ENCODE results near the gene APLP1.

The APLP1 gene

DNA sequence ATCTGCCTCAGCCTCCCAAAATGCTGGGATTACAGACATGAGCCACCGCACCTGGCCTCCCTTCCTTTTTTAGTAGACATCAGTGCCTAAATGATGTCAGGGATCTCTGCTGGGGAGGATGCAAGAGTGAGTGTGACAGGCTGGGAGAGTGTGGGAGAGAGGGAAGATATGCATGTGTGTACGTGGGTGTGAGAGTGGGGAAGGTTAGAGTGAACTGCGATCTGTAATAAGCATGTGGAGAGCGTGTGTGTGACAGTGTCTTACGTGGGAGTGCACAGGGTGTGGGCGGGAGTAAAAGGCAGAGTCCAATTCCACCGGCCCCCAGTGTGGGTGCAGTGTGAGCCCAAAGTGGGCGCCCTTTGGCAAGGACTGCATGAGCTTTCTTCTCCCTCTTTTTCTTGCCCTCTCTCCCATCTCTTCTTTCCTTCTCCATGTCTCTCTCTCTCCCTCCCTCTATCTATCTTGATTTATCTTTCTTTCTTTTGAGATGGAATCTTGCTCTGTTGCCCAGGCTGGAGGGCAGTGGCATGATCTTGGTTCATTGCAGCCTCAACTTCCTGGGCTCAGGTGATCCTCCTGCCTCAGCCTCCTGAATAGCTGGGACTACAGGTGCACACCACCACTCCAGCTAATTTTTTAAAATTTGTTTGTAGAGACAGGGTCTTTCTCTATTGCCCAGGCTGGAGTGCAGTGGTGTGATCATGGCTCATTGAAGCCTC is 15.2 kb upstream of the APLP1 start:
- DNase-seq = no peak

DNA sequence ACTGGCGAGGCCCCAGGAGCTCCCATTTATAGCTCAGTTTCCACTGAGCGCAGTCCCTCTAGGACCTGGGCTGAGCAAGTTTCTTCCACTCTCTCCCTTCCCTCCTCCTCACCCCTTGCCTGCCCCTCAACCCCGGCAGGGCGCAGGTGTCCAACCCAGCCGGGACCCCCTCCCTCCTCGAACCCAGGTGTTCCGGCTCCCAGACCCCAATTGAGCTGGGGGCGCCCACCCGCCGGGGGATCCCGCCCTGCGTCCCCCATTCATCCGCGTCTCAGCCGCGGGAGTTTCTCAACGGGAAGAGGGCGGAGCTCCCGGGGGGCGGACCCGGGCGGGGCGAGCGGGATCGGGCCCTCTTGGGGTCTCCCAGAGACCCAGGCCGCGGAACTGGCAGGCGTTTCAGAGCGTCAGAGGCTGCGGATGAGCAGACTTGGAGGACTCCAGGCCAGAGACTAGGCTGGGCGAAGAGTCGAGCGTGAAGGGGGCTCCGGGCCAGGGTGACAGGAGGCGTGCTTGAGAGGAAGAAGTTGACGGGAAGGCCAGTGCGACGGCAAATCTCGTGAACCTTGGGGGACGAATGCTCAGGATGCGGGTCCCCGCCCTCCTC is 11.7 kb upstream of the APLP1 start, which contains the start of gene KIRREL2:
Gene KIRREL2, plus strand, starts transcription at position 366 of the 604 bp plus-strand sequence. Its CDS starts 209 bp downstream, at position 575.
- no peak for DNase-seq

DNA sequence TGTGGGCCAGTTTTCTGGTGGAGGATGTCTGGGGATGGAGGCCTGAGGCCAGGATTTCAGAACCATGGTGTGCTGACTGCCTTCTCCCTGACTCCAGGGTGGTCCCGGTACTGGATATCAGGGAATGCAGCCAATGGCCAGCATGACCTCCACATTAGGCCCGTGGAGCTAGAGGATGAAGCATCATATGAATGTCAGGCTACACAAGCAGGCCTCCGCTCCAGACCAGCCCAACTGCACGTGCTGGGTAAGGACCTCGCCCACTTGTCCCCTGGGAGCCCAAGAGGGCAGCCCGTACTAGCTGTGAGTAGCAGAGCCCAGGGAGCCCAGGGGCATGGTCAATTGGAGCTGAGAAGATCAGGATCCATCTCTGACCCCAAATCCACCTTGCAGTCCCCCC is 10.1 kb upstream of the APLP1 start:
- DNase-seq = no peak

DNA sequence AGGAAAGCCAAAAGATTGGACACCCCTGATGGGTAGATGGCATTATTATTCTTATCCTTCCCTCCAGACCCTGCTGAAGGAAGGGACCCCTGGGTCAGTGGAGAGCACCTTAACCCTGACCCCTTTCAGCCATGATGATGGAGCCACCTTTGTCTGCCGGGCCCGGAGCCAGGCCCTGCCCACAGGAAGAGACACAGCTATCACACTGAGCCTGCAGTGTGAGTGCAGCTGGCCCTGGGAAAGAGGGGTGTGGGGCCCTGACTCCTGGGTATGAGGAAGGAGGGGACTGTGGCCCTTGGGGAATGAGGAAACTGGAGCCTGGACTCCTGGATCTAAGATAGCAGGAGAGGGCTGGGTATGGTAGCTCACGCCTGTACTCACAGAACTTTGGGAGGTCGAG is 9.0 kb upstream of the APLP1 start:
- no peak for DNase-seq

DNA sequence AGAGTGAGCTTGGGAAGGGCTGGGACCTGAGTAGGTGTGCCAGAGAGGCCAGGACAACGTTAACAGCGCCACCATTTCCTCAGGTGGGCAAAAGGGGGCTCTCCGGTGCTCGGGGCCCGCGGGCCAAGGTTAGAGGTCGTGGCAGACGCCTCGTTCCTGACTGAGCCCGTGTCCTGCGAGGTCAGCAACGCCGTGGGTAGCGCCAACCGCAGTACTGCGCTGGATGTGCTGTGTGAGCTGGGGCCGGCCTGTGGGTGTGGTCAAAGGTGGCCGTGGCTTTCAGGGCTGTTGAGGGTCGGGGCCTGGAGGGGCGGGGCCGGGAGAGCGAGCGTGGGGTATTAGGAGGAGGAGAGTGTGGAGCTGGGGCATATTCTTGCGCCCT is 7.9 kb upstream of the APLP1 start:
- no peak for DNase-seq

DNA sequence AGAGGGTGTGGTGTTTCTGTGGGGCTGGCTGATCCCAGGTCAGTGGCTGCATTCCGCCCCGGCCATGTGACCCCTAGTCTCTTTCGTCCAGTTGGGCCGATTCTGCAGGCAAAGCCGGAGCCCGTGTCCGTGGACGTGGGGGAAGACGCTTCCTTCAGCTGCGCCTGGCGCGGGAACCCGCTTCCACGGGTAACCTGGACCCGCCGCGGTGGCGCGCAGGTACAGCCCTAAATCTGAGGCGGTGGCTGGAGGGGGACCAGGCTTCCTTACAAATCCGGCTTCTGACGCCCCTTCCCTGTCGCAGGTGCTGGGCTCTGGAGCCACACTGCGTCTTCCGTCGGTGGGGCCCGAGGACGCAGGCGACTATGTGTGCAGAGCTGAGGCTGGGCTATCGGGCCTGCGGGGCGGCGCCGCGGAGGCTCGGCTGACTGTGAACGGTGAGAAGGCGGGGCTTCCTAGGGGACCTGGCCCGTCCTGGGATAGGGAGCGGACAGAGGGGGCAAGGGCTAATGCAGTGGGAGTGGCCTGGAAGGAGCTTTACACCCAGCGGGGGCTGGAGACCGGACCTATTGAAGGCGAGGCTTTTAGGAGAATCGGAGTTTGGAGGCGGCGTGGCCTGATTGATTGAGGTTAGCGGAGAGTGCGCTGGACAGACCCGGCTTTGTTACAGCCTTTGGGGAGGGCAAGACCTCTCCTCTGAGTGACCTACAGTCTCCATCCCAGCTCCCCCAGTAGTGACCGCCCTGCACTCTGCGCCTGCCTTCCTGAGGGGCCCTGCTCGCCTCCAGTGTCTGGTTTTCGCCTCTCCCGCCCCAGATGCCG is 7.3 kb upstream of the APLP1 start:
- no peak for DNase-seq

DNA sequence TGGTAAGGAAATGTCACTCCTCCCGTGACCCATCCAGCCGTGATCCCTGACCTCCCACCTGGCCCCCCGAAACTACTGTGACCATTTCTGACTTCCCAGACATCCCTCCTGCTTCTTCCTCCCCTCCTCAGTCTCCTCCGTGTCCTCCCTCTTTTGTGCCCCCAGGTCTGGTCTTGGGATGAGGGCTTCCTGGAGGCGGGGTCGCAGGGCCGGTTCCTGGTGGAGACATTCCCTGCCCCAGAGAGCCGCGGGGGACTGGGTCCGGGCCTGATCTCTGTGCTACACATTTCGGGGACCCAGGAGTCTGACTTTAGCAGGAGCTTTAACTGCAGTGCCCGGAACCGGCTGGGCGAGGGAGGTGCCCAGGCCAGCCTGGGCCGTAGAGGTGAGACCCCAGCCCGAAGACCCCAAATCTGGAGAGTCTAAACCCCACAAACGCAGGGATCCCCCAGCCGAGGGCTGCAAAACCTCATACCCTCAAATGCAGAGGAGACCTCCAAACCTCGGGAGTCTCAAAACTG is 6.7 kb upstream of the APLP1 start:
- DNase-seq = no peak

DNA sequence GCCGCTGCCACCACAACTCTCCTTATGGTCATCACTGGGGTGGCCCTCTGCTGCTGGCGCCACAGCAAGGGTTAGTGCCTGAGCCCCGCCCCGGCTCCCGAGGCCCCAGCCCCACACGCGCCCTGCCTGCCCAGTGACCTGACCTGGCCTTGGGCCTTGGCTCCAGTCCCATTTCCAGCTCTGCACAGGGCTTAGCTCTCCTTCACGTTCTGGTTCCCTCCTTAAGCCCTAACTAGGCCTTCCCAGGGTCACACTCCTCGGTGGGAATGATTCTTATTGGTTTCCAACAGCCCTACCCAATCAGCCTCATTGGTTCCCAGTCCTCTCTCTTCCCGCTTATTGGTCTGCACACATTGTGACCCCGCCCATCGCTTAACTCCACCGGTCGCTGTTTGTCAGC is 5.8 kb upstream of the APLP1 start:
- DNase-seq = no peak

DNA sequence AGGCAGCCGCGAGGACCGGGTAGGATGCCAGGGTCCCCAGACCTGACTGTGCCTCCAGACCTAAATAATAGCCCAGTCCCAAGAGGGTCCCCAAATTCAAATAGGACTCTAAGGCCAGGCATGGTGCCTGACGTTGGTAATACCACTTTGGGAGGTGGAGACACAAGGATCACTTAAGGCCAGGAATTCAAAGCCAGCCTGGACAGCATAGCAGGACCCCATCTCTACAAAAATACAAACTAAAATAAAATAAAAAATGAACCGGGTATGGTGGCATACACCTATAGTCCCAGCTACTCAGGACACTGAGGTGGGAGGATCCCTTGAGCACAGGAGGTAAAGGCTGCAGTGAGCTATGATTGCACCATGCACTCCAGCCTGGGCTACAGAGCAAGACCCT is 5.4 kb upstream of the APLP1 start:
- no peak for DNase-seq

DNA sequence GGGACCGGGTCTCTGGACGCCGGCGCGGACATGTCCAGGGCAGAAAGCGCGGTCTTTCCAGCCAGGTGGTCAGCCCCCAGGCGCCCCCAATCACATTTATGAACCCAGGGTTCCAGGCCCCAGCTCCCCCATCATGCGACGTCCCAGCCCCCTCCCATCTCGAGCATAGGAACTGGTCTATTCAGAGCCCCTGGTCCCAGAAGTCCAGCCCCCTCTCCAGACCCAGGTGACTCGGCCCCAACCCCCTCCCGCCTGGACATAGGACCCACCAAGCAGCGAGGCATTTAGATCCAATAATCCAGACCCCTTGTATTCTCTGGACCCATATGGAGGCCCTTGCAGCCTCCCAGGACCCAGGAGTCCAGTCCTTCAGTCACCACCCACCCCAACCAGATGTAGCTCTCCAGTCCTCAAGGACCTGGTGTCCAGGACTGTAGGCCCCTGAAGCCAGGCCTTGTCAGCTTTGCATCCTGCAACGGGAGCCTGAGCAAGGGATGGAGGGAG is 501 bp downstream of the APLP1 start:
- no peak for DNase-seq

DNA sequence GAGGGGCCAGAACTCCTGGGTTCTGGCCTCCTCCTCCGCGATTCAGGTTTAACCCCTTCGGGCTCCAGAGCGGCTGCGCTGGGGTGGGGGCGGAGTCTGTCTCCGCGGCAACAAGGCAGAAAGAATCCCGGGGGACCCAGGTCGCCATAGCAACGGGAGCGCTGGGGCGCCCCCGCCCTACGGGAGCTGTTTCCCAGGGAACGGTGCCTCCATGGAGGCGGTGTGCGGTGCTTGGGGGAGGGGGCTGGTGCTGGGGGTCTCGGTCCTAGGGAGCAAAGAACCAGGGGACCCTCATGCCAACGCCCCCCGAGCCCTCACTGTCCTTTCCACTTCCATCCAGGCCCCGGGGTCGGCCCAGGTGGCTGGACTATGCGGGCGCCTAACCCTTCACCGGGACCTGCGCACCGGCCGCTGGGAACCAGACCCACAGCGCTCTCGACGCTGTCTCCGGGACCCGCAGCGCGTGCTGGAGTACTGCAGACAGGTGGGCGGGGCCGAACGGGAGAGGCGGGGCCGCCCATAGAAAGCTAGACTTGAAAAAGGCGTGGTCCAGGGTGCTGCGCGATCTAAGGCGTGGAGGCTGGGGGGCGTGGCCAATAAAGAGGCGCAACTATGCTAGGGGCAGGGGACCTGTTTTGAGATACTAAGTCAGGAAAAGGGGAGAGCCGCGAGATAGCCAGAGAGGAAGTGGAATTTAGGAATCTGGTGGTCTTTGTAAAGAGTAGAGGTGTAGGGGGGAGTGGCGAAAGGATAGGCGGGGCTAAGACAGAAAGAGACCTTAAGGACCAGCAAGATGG is 1.2 kb downstream of the APLP1 start:
- DNase-seq = peak; percentile 94 to 97

DNA sequence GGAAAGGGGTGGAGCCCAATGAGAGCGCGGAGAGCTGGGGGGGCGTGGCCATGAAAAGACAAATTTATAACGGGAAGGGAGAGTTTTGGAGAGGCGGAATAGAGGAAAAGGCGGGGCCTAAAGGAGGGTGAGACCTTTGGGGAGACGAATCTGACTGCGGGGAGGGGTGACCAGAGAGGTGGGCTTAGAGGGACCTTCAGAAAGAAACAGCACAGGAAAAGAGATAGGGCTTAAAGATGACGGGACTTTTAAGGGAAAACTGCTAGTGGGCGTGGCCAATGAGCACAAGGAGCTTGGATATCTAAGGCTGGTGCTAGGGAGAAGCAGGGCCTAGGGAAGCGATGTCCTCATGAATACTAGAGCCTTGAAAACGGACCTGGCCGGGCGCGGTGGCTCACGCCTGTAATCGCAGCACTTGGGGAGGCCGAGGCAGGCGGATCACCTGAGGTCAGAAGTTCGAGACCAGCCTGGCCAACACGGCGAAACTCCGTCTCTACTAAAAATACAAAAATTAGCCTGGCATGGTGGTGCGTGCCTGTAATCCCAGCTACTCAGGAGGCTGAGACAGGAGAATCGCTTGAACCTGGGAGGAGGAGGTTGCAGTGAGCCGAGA is 1.9 kb downstream of the APLP1 start:
- peak in 1 of 2 experiments; percentile 94 for DNase-seq

DNA sequence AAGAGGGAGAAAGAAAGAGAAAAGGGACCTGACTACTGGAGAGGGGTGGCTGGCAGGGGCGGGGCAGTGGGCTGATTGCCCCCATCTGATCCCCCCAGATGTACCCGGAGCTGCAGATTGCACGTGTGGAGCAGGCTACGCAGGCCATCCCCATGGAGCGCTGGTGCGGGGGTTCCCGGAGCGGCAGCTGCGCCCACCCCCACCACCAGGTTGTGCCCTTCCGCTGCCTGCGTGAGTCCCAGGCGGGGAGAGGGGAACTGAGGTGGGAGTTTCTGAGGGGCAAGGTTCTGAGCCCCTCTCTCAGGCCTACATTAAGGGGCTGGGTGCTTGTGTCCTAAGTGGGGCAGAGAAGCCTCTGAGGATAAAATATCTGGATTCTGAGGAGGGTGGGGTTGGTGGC is 2.4 kb downstream of the APLP1 start:
- no peak for DNase-seq

DNA sequence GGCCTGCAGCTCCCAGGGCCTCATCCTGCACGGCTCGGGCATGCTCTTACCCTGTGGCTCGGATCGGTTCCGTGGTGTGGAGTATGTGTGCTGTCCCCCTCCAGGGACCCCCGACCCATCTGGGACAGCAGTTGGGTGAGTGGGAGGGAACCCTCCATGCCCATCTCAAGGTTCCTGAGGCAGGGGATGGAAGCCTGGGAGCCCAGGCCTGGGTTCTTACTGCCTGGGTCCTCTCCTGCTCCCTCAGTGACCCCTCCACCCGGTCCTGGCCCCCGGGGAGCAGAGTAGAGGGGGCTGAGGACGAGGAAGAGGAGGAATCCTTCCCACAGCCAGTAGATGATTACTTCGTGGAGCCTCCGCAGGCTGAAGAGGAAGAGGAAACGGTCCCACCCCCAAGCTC is 3.2 kb downstream of the APLP1 start:
- DNase-seq = no peak

DNA sequence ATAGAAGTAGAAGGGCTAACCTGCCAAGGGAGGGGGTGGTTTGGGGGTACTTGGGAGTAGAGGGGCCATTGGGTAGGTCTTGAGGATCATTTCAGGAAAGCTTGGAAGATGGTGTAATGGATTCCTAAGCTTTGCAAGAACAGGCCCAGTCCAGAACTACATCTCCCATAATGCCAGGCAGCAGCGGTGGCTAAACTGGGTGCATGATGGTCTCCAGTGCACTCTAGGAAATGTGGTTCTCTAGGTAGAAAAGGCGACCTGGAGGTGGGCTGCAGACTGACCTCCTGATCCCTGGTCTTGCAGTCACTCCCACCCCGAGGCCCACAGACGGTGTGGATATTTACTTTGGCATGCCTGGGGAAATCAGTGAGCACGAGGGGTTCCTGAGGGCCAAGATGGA is 3.8 kb downstream of the APLP1 start:
- no peak for DNase-seq

DNA sequence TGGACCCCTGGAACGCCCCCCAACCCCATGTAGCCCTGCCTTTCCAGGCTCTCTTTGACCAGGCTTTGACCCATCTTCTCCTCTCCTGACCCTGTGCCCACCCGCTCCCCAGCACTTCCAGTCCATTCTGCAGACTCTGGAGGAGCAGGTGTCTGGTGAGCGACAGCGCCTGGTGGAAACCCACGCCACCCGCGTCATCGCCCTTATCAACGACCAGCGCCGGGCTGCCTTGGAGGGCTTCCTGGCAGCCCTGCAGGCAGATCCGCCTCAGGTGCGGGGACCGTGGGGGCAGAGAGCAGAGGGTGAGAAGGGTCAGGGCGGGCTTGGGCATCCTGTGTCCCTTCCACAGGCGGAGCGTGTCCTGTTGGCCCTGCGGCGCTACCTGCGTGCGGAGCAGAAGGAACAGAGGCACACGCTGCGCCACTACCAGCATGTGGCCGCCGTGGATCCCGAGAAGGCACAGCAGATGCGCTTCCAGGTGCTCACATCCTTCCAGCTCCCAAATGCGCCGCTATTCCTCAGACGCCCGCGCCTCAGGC is 6.1 kb downstream of the APLP1 start:
- DNase-seq = no peak

DNA sequence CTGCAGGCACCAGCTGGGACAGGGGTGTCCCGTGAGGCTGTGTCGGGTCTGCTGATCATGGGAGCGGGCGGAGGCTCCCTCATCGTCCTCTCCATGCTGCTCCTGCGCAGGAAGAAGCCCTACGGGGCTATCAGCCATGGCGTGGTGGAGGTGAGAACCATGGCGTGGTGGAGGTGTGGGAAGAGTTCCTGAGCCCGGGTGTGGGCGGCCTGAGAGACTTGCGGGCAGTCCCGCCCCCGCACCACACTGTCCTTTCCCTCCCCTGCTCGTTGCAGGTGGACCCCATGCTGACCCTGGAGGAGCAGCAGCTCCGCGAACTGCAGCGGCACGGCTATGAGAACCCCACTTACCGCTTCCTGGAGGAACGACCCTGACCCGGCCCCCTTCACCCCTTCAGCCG is 10.7 kb downstream of the APLP1 start:
- no peak for DNase-seq

DNA sequence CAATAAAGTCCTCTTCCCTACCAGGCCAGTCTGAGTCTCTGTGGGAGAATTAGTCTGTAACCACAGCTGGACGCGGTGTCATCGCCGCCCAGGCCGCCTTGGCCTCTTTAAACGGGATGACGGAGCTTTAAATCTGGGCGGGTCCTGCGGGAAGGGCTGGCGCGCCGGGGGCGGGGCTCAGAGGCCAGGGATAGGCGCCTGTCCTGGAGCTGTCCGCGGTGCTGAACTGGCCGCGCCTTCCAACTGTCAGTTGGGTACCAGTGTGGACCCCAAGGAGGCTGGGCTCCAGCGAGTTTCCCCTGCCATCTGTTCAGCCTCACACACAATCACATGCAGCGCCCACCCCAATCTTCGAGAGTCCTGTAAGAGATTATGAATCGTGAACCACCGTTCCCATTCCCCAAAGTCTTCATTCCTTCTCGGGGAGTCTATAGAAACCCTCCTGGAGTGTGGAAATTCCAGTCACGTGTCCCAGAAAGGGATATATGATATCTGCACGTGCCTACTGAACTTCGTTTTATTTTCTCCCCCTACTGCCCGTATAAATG is 11.5 kb downstream of the APLP1 start:
- peak in 1 of 2 experiments; percentile 27 for DNase-seq

DNA sequence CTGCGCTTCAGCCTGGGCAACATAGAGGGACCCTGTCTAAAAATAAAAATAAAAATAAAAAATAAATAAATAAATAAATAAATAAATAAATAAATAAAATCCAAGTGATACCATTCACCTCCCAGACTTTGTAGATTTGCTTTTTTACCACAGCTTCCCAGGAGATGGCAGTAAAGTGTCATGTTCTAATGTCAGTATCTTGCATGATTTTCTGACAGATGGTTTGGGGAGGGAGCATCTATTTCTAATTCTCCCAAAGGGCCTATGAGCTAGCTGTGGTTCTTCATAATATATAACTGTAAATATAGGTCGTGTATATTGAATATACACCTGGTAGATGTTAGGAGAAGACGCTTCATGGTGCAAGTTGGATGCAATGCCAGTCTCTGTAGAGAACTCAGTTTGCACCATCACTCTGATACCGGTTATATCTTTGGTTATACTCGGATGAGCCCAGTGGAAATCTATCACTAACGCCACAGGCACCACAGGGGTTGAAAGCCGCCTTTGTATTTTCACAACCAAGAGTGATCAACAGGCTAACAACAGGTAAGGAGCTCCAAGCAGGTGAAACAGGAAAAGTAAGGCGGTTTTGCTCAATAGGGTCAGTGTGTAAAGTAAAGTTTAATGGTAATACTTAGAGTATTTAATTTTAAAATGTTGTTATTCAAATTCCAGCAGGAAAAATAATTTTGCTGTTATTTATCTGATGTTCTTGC is 13.9 kb downstream of the APLP1 start:
- peak in 1 of 2 experiments; percentile 46 for DNase-seq

DNA sequence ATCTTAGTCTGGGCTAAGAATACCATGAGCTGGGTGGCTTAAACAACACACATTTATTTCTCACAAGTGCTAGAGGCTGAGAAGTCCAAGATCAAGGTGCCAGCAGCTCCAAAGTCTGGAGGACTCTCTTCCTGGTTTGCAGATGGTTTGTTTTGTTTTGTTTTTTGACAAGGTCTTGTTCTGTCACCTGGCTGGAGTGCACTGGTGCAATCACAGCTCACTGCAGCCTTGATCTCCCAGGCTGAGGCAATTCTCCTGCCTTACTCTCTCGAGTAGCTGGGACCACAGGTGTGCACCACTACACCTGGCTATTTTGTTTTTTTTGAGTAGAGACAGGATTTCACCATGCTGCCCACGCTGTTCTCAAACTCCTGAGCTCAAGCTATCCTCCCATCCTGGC is 15.5 kb downstream of the APLP1 start:
- no peak for DNase-seq

DNA sequence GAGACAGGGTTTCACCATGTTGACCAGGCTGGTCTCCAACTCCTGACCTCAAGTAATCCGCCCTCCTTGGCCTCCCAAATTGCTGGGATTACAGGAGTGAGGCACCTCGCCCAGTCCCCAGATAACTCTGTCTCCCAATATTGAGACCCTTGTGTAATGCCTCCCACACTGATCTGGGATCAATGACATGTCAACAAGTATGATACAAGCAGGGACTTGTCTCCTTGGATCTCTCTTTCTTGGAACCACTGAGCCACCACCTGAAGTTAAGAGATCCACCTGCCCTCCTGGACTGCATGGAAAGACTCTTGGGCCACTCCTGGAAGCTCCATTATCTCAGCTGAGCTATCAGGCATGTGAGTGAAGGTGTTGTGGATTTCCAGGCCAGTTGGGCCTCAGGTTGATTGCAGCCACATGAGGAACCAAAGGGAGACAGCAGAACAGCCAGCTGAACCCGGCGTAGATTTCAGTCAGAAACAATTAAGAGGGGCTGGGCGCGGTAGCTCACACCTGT is 16.9 kb downstream of the APLP1 start:
- no peak for DNase-seq

All from NCI-H187 (cell line).